LNCaP clone FGC (cell line): ENCODE measurements around the gene HTRA2.
"Not testable (repeated sequence)": the region's sequence is repeated elsewhere in the genome, so short reads cannot be mapped to it uniquely, and the experiment has no call there.

Experiments
- DNase-seq: peaks from one replicate; pipeline ENCODE4 v3.0.0-alpha.2; 2011; ENCODE audit warnings: low read depth
- H3K4me3 ChIP-seq: 2 replicates; pipeline ENCODE4 v1.5.1; 2011; ENCODE audit warnings: mild to moderate bottlenecking, low read depth, low read length, control low read depth
- CTCF ChIP-seq: IDR thresholded peaks from 2 replicates; pipeline ENCODE4 v1.5.1; 2012; ENCODE audit warnings: mild to moderate bottlenecking; ENCODE audit not compliant: control insufficient read depth, insufficient read depth; ENCODE audit errors: extremely low read depth

HTRA2 gene

GRCh38 chr2:74558284-74559230 lies 28.8 kb downstream of the HTRA2 start:
- no peak for TF ChIP-seq CTCF
- no peak for DNase-seq
- no peak overlapping the region for H3K4me3 ChIP-seq

- TF ChIP-seq CTCF = no peak
- no peak for DNase-seq
- no peak overlapping the region for H3K4me3 ChIP-seq
Observed at GRCh38 chr2:74559912-74560311, 30.2 kb downstream of the HTRA2 start.

GRCh38 chr2:74560591-74560990 lies 30.9 kb downstream of the HTRA2 start:
- TF ChIP-seq CTCF = no peak
- no peak overlapping the region for H3K4me3 ChIP-seq
- DNase-seq = no peak

- not testable (repeated sequence) for H3K4me3 ChIP-seq, DNase-seq
Observed at GRCh38 chr2:74561022-74561421, 31.3 kb downstream of the HTRA2 start.

- DNase-seq = no peak
- no peak overlapping the region for H3K4me3 ChIP-seq
- no peak for TF ChIP-seq CTCF
Observed at GRCh38 chr2:74562126-74562775, 32.5 kb downstream of the HTRA2 start.

GRCh38 chr2:74564222-74564621 lies 34.5 kb downstream of the HTRA2 start:
- no peak overlapping the region for H3K4me3 ChIP-seq
- DNase-seq = no peak
- TF ChIP-seq CTCF = no peak

- TF ChIP-seq CTCF = no peak
- H3K4me3 ChIP-seq = no peak overlapping the region
- DNase-seq = no peak
Observed at GRCh38 chr2:74566076-74566753, 36.5 kb downstream of the HTRA2 start.
